Testis (tissue), 3 donors: ENCODE results near the gene TARBP2. TPM values are rescaled to one million over a fixed set of nuclear protein-coding genes. Genes with fewer than 3 reads are reported as not detected.
A peak's percentile ranks its signal among the peaks of the same experiment; 100 is the strongest.

Experiments
- DNase-seq: peaks from one replicate; pipeline ENCODE4 v3.0.0-alpha.2; 2019
- H3K27ac ChIP-seq, 2 donors: fragments of 200-600 bp; sonication (generic); one replicate each; pipeline ENCODE4 v1.5.1; 2019
- H3K27me3 ChIP-seq: fragments of 200-600 bp; sonication (generic); one replicate; pipeline ENCODE4 v1.5.1; 2019
- H3K36me3 ChIP-seq: fragments of 200-600 bp; sonication (generic); one replicate; pipeline ENCODE4 v1.5.1; 2017; ENCODE audit warnings: low read depth; ENCODE audit errors: missing control alignments
- H3K4me1 ChIP-seq: fragments of 200-600 bp; sonication (generic); one replicate; pipeline ENCODE4 v1.5.1; 2019
- H3K4me3 ChIP-seq, 2 donors: fragments of 200-600 bp; sonication (generic); one replicate each; pipeline ENCODE4 v1.5.1; 2017 to 2019
- H3K9me3 ChIP-seq: fragments of 200-600 bp; sonication (generic); one replicate; pipeline ENCODE4 v1.5.1; 2017
- CTCF ChIP-seq, 3 experiments: fragments of 450-650 bp in 2 of 3; fragments of 200-600 bp in 1 of 3; sonication (generic) in 1 of 3; IDR thresholded peaks; one replicate each; pipeline ENCODE4 v1.5.1; 2016 to 2019; ENCODE audit warnings: antibody characterized with exemption in 3 of 3, mild to moderate bottlenecking in 2 of 3, moderate library complexity in 1 of 3
- POLR2A ChIP-seq: fragments of 450-650 bp; IDR thresholded peaks from one replicate; pipeline ENCODE4 v1.6.1; 2017; ENCODE audit warnings: antibody characterized with exemption, mild to moderate bottlenecking, moderate library complexity
- WGBS, 2 donors: methylation state at CpG; one replicate each; pipeline ENCODE4 v1.1.5; 2018; 5-methylcytosine and 5-hydroxymethylcytosine counted together
- intact Hi-C: fragments of 100-400 bp; cut with DNase I; formaldehyde crosslinking; loops from one replicate; pipeline ENCODE4 v1.15.1; 2023; ENCODE audit warnings: low total_unique reads
- polyA plus RNA-seq: library from polyadenylated mRNA; stranded (reverse); fragments of 350-450 nt; fragmentation: Illumina TruSeq; extraction: RNeasy Lipid Tissue Mini Kit (QIAGEN cat#74804); gene quantifications from one replicate; pipeline ENCODE4 v1.2.3, GENCODE V29; 2014; ENCODE audit warnings: low read depth, low replicate concordance; ENCODE audit not compliant: insufficient read depth
- total RNA-seq, 2 donors: library from RNA; depleted of rRNA; stranded (reverse); fragments of >200 nt; gene quantifications; one replicate each; pipeline ENCODE4 v1.2.3, GENCODE V29; 2016

TARBP2 gene
- total and polyA plus RNA-seq, 3 donors from 2014 or later: 37.8 to 73.1 (median 67.6) TPM

- no peak for TF ChIP-seq POLR2A
- no peak for TF ChIP-seq CTCF (IDR thresholded peaks at IDR 0.05)
- Histone ChIP-seq H3K4me1 (no peaks in the 10 kb centered on the region), H3K36me3 (no peaks in the 10 kb centered on the region), H3K4me3 (no peak overlapping the region), H3K27ac (no peak overlapping the region), H3K9me3 (no peaks in the 10 kb centered on the region), H3K27me3 (no peaks in the 10 kb centered on the region)
- DNase-seq: no peak
- WGBS, 2 donors: 84 to 85% methylated on average over 4 to 17 of the region's 17 CpGs
- intact Hi-C loops: no loop called here
These were observed 14.2 kb upstream of the TARBP2 start for GRCh38 chr12:53486736-53487487.

GRCh38 chr12:53489242-53489864 is 11.7 kb upstream of the TARBP2 start:
- peaks cover 17% of the 10 kb centered on the region for H3K4me1 ChIP-seq
- H3K9me3 ChIP-seq: no peaks in the 10 kb centered on the region
- H3K4me3 ChIP-seq: no peak overlapping the region
- DNase-seq: no peak
- WGBS, 2 donors: 92 to 94% methylated on average over 5 of the region's 5 CpGs
- TF ChIP-seq CTCF (IDR thresholded peaks at IDR 0.05): no peak
- no peak for TF ChIP-seq POLR2A
- intact Hi-C loops: no loop called here
- no peak overlapping the region for H3K27ac ChIP-seq
- H3K27me3 ChIP-seq: no peaks in the 10 kb centered on the region
- H3K36me3 ChIP-seq: no peaks in the 10 kb centered on the region

- Histone ChIP-seq H3K4me3 (peak overlapping the region; percentile 57 to 75), H3K4me1 (peaks cover 31% of the 10 kb centered on the region), H3K36me3 (no peaks in the 10 kb centered on the region), H3K27ac (peak overlapping the region; percentile 83 to 89), H3K9me3 (no peaks in the 10 kb centered on the region), H3K27me3 (no peaks in the 10 kb centered on the region)
- WGBS, 2 donors: 37 to 52% methylated on average over 20 of the region's 20 CpGs
- no peak for DNase-seq
- TF ChIP-seq CTCF (IDR thresholded peaks at IDR 0.05) (no peak), POLR2A (no peak)
- intact Hi-C loops: no loop called here
These were observed 8.9 kb upstream of the TARBP2 start for GRCh38 chr12:53492188-53492587.

- no peaks in the 10 kb centered on the region for H3K27me3 ChIP-seq
- H3K9me3 ChIP-seq: no peaks in the 10 kb centered on the region
- 2% methylated on average over 20 to 52 of the region's 52 CpGs for WGBS, 2 donors
- TF ChIP-seq CTCF (IDR thresholded peaks at IDR 0.05): no peak
- peak; percentile 39 for TF ChIP-seq POLR2A
- peak; percentile 98 for DNase-seq
- intact Hi-C loops: no loop called here
- H3K4me1 ChIP-seq: peaks cover 34% of the 10 kb centered on the region
- peak overlapping the region; percentile 57 to 75 for H3K4me3 ChIP-seq
- peak overlapping the region; percentile 83 to 89 for H3K27ac ChIP-seq
- no peaks in the 10 kb centered on the region for H3K36me3 ChIP-seq
These were observed 8.1 kb upstream of the TARBP2 start for GRCh38 chr12:53492830-53493609.
